ENCODE results near the gene HOXB13.

HOXB13 gene

DNA sequence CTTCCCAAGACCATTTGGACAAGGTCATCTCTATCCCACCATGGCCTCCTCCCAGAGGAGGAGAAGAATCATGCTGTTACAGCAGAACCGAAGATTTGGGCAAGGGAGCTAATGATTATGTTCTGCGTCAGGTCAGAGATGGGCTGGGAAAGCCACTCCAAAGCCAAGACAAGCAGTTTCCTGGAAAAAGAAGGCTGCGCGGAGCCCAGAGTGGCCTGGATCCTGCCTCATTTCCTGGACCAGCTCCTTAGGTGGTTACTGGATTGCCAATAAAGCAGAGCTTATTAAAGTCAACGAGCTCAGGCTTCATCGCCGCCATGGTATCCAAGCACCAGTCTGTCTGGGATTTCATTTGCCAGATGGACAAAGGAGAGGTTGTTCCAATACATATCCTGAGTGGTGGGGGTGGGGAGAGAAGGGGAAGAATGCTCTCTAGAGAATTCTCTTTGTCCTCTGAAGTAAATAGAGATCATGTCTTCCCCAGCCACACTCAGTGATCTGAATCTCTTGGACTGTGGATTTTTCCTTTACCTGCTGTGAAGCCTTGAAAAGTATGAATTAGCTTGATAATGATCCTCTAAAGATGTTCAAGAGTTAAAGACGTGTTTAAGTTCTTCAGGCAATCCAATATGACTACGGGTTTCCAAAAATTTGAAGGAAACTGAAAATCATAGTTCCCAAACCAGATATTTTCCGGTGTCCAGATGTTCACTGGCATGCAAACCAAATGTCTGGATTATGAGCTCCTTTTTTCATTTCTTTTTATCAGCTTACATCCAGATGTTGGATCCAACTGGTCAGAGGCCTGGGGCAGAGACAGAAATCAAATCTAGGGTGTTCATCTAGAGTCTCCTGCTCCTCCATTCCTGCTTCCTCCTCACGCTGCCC is 23.9 kb downstream of the HOXB13 start:
- DNase-seq: no peak

DNA sequence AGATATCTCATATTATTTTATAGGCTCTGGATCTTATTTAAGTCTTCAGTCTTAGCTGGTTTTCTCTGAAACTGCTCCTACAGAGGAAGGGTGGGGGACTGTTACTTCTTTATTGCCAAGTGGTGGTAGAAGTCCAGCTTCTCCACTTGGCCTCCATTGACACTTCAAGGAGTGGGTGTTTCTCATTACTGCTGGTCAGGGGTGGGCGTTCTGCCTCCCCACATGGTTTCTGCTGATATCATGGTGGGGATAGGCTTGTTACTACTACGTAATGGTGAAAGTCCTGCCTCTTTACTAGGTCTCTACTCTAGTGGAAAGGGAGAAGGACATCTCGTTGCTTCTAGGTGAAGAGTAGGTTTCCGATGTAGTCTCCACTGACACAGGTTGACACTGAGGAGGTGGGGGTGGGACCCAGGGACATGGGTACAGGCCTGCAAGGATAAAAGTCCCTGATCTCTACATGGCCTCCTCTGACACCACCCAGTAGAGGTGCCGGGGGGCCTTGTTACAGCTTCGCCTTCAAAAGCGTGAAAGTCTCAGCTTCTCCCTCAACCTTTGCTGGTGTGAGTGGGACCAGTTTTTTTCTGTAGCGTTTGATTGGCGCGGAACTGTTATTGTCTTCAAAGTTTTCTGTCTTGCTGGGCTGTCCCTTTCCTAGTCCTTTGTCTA is 26.6 kb downstream of the HOXB13 start:
- no peak for DNase-seq

GRCh38 chr17:48693178-48693577 is 35.4 kb downstream of the HOXB13 start:
- no peak for DNase-seq

DNA sequence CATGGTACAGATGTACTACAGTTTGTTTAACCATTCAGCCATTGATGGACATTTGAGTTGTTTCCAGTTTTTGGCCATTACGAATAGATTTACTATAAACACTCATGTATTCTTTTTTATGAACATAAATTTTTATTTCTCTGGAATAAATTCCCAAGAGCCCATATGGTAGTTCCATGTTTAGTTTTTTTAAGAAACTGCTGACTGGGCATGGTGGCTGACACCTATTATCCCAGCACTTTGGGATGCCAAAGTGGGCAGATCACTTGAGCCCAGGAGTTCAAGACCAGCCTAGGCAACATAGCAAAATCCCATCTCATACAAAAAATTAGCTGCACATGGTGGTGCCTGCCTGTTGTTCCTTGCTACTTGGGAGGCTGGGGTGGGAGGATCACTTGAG is 36.5 kb downstream of the HOXB13 start:
- DNase-seq: no peak

DNA sequence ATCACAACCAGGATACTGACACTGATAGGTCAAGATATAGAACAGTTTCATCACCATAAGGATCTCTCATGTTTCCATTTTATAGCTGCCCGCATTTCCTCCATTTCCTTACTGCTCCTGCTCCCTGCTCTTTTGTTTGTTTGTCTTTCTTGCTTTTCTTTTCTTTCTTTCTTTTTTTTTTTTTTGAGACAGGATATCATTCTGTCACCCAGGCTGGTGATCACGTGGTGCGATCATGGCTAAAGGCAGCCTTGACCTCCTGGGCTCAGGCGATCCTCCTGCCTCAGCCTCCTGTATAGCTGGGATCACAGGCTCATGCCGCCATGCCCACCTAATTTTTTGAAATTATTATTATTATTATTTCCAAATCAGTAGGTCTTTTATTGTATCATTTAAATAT is 37.9 kb downstream of the HOXB13 start:
- no peak for DNase-seq

DNA sequence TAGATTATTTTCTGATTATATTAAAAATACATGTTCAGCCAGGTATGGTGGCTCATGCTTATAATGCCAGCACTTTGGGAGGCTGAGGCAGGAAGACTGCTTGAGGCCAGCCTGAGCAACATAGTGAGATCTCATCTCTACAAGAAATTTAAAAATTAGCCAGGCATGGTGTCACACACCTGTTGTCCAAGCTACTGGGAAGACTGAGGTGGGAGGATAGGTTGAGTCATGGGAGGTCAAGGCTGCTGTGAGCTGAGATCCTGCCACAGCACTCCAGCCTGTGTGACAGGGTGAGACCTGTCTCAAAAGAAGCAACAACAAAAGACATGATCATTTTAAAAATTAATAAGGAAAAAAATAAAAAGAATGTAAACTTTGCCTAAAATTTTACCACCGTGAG is 46.9 kb downstream of the HOXB13 start:
- no peak for DNase-seq

DNA sequence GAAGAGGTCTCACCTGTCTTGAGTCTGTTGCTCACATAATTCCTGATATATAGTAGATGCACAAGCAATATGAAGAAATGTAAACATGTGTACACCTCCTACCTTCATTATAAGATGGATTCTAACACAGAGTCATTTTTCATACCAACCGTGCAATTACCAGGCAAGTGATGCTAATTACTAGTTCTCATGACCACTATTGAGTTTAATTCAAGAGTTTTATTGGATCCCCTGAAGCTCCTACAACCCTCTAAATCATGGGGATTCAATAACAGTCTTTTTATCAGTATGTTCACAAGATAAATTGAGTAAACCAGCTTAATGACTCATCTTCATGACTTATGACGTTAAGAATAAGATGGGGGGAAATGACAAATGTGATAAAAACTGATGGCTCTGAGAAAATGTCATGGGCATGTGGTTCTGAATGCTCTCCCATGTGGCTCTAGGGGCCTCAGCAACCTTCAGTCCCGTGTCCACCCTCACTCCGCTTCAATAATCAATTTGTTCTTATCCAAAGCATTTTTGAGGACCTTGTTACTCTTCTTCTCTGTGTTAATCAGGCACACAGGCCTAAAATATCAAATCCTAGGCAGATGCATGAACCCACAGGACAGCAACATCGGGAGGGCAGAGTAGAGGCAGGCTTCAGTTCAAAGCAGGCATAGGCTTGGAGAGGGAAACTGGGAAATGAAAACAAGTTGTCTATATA is 49.0 kb downstream of the HOXB13 start:
- no peak for DNase-seq

DNA sequence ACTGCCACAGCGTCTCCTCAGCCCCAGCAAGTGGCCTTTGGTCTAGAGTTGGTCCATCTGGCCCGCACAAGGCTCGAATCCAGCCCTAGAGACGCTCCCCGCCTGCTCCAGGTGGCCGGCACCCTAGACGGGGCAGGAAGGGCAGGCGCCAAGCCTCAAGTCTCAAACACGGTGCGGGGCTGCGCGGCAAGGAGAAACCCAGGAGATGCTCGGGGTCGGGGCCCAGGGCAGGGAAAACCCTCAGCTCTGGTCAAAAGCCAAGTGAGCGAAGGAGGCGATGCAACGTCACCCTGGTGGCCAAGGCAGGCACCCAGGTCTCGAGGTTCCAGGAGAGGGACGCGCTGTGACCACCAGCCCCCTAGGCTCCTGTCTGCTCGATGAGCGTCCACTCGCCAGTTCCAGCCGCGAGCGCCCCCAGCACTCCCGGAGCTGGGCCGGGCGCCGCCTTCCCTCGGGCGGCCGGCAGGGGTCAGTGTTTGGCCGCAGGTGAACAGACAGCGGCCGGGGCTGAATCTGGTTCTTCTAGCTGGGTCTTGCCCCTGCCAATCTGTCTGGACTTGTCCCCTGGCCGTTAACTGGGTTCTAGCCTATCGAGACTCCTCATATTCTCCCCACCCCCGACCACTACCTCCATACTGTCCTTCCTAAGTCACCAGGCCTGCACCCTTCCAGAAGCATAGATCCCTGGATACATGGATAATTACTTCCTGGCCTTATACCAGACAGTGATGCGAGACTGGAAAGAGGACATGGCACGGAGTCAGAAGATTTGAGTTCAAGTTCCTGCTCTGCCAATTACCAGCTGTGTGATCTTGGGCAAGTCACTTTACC is 50.2 kb downstream of the HOXB13 start:
- DNase-seq: no peak

DNA sequence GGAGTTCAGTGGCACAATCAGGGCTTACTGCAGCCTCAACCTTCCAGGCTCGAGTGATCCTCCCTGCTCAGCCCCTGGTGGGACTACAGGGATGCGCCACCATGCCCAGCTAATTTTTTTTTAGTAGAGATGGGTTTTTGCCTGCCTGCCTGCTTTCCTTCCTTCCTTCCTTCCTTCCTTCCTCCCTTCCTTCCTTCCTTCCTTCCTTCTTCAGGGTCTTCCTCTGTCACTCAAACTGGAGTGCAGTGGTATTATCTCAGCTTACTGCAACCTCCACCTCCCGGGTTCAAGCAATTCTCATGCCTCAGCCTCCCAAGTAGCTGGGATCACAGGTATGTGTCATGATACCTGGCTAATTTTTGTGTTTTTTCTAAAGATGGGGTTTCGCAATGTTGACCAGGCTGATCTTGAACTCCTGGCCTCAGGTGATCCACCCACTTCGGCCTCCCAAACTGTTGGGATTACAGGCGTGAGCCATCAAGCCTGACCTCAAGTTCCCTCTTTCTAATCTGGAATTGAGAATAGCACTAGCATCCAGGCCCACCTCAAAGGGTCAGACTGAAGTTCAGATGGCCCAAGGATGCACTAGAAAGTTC is 51.5 kb downstream of the HOXB13 start:
- no peak for DNase-seq
